GM12878 (cell line): ENCODE results near the gene ASCC1. TPM values are rescaled to one million over a fixed set of nuclear protein-coding genes. Genes with fewer than 3 reads are reported as not detected.

Source experiments
- ATAC-seq: fragments of 200-7000 bp; cut with Tn5 transposase; 3 replicates; pipeline ENCODE4 v1.9.1; 2020; ENCODE audit warnings: mild to moderate bottlenecking, moderate library complexity
- BruUV-seq: library from RNA; stranded (reverse); fragments of 400-500 nt; replicated peaks from 2 replicates; lab custom pipeline; 2021; lab: Mats Ljungman, UMichigan
- CTCF ChIA-PET: fragments of 300-600 bp; sonication (Branson Sonifier 250); formaldehyde crosslinking; extraction: SDS; loops from one replicate; lab custom pipeline; 2021; ENCODE audit warnings: inconsistent platforms; lab: Yijun Ruan, JAX
- POLR2A ChIA-PET: fragments of 350-600 bp; formaldehyde crosslinking; extraction: SDS; loops from one replicate; lab custom pipeline; 2021; ENCODE audit warnings: inconsistent platforms; lab: Charles Lee
- RAD21 ChIA-PET: fragments of 300-600 bp; sonication (Branson Sonifier 250); formaldehyde crosslinking; loops from one replicate; lab custom pipeline; 2023; ENCODE audit warnings: antibody characterized with exemption; ENCODE audit not compliant: unreplicated experiment; lab: Charles Lee
- SMC1A ChIA-PET: fragments of 300-600 bp; sonication (Branson Sonifier 250); formaldehyde crosslinking; loops from one replicate; lab custom pipeline; 2023; ENCODE audit not compliant: unreplicated experiment, uncharacterized antibody; lab: Charles Lee
- DNase-seq: peaks from one replicate; pipeline ENCODE4 v3.0.0-alpha.2; 2011; ENCODE audit warnings: low read depth, low spot score
- FAIRE-seq: peaks from 3 replicates; lab custom pipeline; 2011; peaks lifted over from hg19 to GRCh38; lab: Jason Lieb, UNC
- H2AFZ ChIP-seq: 2 replicates; pipeline ENCODE4 v1.6.0; 2011; ENCODE audit warnings: low read depth, low read length, control low read depth; ENCODE audit not compliant: control insufficient read depth
- H3K27ac ChIP-seq: 2 replicates; pipeline ENCODE4 v1.5.1; 2011; ENCODE audit warnings: control low read depth; ENCODE audit not compliant: control insufficient read depth, insufficient read depth
- H3K27me3 ChIP-seq, 2 experiments: replicated peaks in 1 of 2; 2 replicates each; pipeline versions ENCODE4 v1.6.0 to v1.6.1; 2011; ENCODE audit warnings: low read length in 1 of 2; ENCODE audit not compliant: control insufficient read depth in 2 of 2, insufficient read depth in 2 of 2
- H3K36me3 ChIP-seq, 2 experiments: 2 replicates each; pipeline ENCODE4 v1.5.1; 2011; ENCODE audit warnings: low read length in 1 of 2; ENCODE audit not compliant: control insufficient read depth in 2 of 2, insufficient read depth in 2 of 2
- H3K4me1 ChIP-seq: 2 replicates; pipeline ENCODE4 v1.6.1; 2011; ENCODE audit warnings: mild to moderate bottlenecking, low read length, moderate library complexity, mixed read lengths; ENCODE audit not compliant: control insufficient read depth, insufficient read depth
- H3K4me2 ChIP-seq: 2 replicates; pipeline ENCODE4 v1.6.0; 2011; ENCODE audit warnings: control low read depth; ENCODE audit not compliant: control insufficient read depth, insufficient read depth
- H3K4me3 ChIP-seq: fragments of 200-600 bp; sonication (generic); 2 replicates; pipeline ENCODE4 v1.5.1; 2016
- H3K79me2 ChIP-seq: 2 replicates; pipeline ENCODE4 v1.6.0; 2011; ENCODE audit warnings: low read length; ENCODE audit not compliant: control insufficient read depth, insufficient read depth
- H3K9ac ChIP-seq: 2 replicates; pipeline ENCODE4 v1.8.0; 2011; ENCODE audit warnings: low read length, control low read depth, mixed read lengths; ENCODE audit not compliant: control insufficient read depth, insufficient read depth
- H3K9me3 ChIP-seq: replicated peaks from 3 replicates; pipeline ENCODE4 v1.5.1; 2011; ENCODE audit warnings: mild to moderate bottlenecking, low read length; ENCODE audit not compliant: control insufficient read depth, insufficient read depth
- H4K20me1 ChIP-seq: 2 replicates; pipeline ENCODE4 v1.6.0; 2011; ENCODE audit not compliant: control insufficient read depth, insufficient read depth
- CTCF ChIP-seq, 3 experiments: IDR thresholded peaks in 2 of 3; conservative IDR thresholded peaks in 1 of 3; 2 replicates each; pipeline ENCODE4 v1.5.1; 2011; ENCODE audit warnings: low read depth in 3 of 3, low read length in 3 of 3, mild to moderate bottlenecking in 3 of 3, control low read depth in 2 of 3, moderate library complexity in 2 of 3, inconsistent platforms in 1 of 3, mixed read lengths in 1 of 3; ENCODE audit not compliant: control insufficient read depth in 2 of 3, insufficient read depth in 1 of 3; ENCODE audit errors: extremely low read depth in 1 of 3
- E4F1 ChIP-seq: fragments of 450-650 bp; IDR thresholded peaks from 2 replicates; pipeline ENCODE4 v1.6.1; 2018; ENCODE audit warnings: borderline replicate concordance, mild to moderate bottlenecking; ENCODE audit not compliant: partially characterized antibody
- MLLT1 ChIP-seq: fragments of 450-650 bp; IDR thresholded peaks from 2 replicates; pipeline ENCODE4 v1.6.1; 2016; ENCODE audit warnings: mild to moderate bottlenecking
- RAD21 ChIP-seq: IDR thresholded peaks from 2 replicates; pipeline ENCODE4 v1.6.1; 2011; ENCODE audit warnings: mild to moderate bottlenecking, low read depth, low read length, moderate library complexity; ENCODE audit not compliant: insufficient read depth
- SMC3 ChIP-seq: IDR thresholded peaks from 2 replicates; pipeline ENCODE4 v1.6.1; 2011; ENCODE audit warnings: low read length, improper control_type of control experiment, borderline replicate concordance
- WGBS: methylation state at CpG from one replicate; pipeline ENCODE4 v1.1.6; 2016; ENCODE audit warnings: low lambda C conversion rate; ENCODE audit not compliant: insufficient replicate concordance, insufficient coverage; ENCODE audit errors: missing lambda C conversion rate; 5-methylcytosine and 5-hydroxymethylcytosine counted together
- in situ Hi-C: fragments of 300-500 bp; cut with MboI; formaldehyde crosslinking; loops from 9 replicates; pipeline ENCODE4 v1.14.3; 2018; ENCODE audit warnings: mixed read lengths
- intact Hi-C: fragments of 100-400 bp; cut with micrococcal nuclease; formaldehyde crosslinking; loops from one replicate; pipeline ENCODE4 v1.14.2; 2022; ENCODE audit not compliant: unreplicated experiment
- polyA plus RNA-seq, 11 experiments: library from polyadenylated mRNA; depleted of rRNA in 4 of 11; unstranded in 6 of 11; stranded (reverse) in 5 of 11; fragments of >200 nt; fragmentation: Nextera tagmentation in 4 of 11; fragmentation: Illumina TruSeq in 1 of 11; extraction: Ambion mirVana in 4 of 11; extraction: Trizol in 1 of 11; gene quantifications; 1 replicate in 1 of 11; 2 replicates in 10 of 11; pipeline versions ENCODE4 v1.2.1 to v1.2.3, GENCODE V29; 2011 to 2016; ENCODE audit warnings: inconsistent platforms in 2 of 11, missing spikeins in 2 of 11, low read depth in 1 of 11
- total RNA-seq, 4 experiments: library from RNA; depleted of rRNA in 3 of 4; stranded (reverse); fragments of >200 nt in 3 of 4; fragmentation: Illumina TruSeq in 1 of 4; extraction: Trizol in 1 of 4; gene quantifications; 2 replicates each; pipeline versions ENCODE4 v1.2.1 to v1.2.3, GENCODE V29; 2013 to 2021

Gene ASCC1
- total and polyA plus RNA-seq, 10 of the 15 experiments (the other 5 are each of a cell fraction or from before 2014, with no cell fraction given) = 23.3 to 80.6 (median 42.8) TPM

- SMC1A ChIA-PET = interaction anchor here (0.6 to 1.4 kb wide), 7 partner anchors 9 to 268 kb away, joined by 3 to 4 read pairs (median 3); no protein-coding TSS in a partner anchor
- CTCF ChIA-PET = interaction anchor here (0.6 to 7.0 kb wide), 10 partner anchors 8 to 1008 kb away, joined by 3 to 65 read pairs (median 5); no protein-coding TSS in a partner anchor
- DNase-seq (no peak), FAIRE-seq (no peak), ATAC-seq (no peak; the same call in 2 of the 3 replicates)
- Histone ChIP-seq H3K79me2 (no peaks in the 10 kb centered on the region), H3K4me1 (peaks cover 1% of the 10 kb centered on the region), H3K4me3 (no peak overlapping the region), H3K36me3 (no peaks in the 10 kb centered on the region), H3K9me3 (no peaks in the 10 kb centered on the region), H2AFZ (no peak overlapping the region), H3K27ac (no peak overlapping the region), H3K27me3 (no peaks in the 10 kb centered on the region), H3K9ac (no peak overlapping the region), H4K20me1 (no peaks in the 10 kb centered on the region), H3K4me2 (no peak overlapping the region)
- intact Hi-C loops (no loop called here), in situ Hi-C loops (no loop called here)
- POLR2A ChIA-PET = interaction anchor here (0.6 kb wide), 2 partner anchors 85 to 117 kb away, joined by 3 to 7 read pairs; no protein-coding TSS in a partner anchor
- BruUV-seq = no TSS peak
- WGBS = 53% methylated on average over 7 of the region's 7 CpGs
- TF ChIP-seq MLLT1 = no peak
- TF ChIP-seq RAD21 = peak; percentile 33; the same call in 1 of the 2 replicates
- peak; percentile 13; the same call in 1 of the 2 replicates for TF ChIP-seq SMC3
- TF ChIP-seq E4F1 = no peak
- TF ChIP-seq CTCF (IDR thresholded peaks at IDR 0.05 in 2 of 3, conservative IDR thresholded peaks at IDR 0.05 in 1 of 3; ENCODE audit: control insufficient read depth in 2 of 3, extremely low read depth in 1 of 3, insufficient read depth in 1 of 3, low read depth in 3 of 3, low read length in 3 of 3) = peak in 2 of 3 experiments; percentile 19 to 25; a peak in 3 of 6 replicates
- RAD21 ChIA-PET = interaction anchor here (1.0 to 3.8 kb wide), 5 partner anchors 10 to 267 kb away, joined by 3 to 34 read pairs (median 6); no protein-coding TSS in a partner anchor
Observed at GRCh38 chr10:72069751-72070526, 146.1 kb downstream of the ASCC1 start.
